NOMO-1 treated with dmso at 0.1 percent for 144 hours (cell line): ENCODE results near the gene MTG1.
"Not testable (repeated sequence)": the region's sequence is repeated elsewhere in the genome, so short reads cannot be mapped to it uniquely, and the experiment has no call there.

Source experiments
- DNase-seq: peaks from one replicate; lab custom pipeline; 2025; ENCODE audit not compliant: unreplicated experiment; lab: John Stamatoyannopoulos, UW

Gene MTG1

GRCh38 chr10:133396035-133396624 lies 2.2 kb downstream of the MTG1 start:
- no peak for DNase-seq

- DNase-seq: no peak
Observed at GRCh38 chr10:133397938-133398337, 4.0 kb downstream of the MTG1 start.

GRCh38 chr10:133399123-133399601 lies 5.2 kb downstream of the MTG1 start:
- no peak for DNase-seq

- DNase-seq: no peak
Observed at GRCh38 chr10:133400624-133401424, 6.9 kb downstream of the MTG1 start.

GRCh38 chr10:133401500-133401899 lies 7.5 kb downstream of the MTG1 start:
- no peak for DNase-seq

- DNase-seq: no peak
Observed at GRCh38 chr10:133401981-133402725, 8.2 kb downstream of the MTG1 start.

- no peak for DNase-seq
Observed at GRCh38 chr10:133403359-133403758, 9.4 kb downstream of the MTG1 start.

GRCh38 chr10:133403784-133404183 lies 9.8 kb downstream of the MTG1 start:
- DNase-seq: no peak

- no peak for DNase-seq
Observed at GRCh38 chr10:133405272-133405671, 11.3 kb downstream of the MTG1 start.

- DNase-seq: no peak
Observed at GRCh38 chr10:133405844-133406527, 12.0 kb downstream of the MTG1 start.

GRCh38 chr10:133411523-133412380 lies 17.8 kb downstream of the MTG1 start:
- no peak for DNase-seq

- no peak for DNase-seq
Observed at GRCh38 chr10:133412381-133412711, 18.4 kb downstream of the MTG1 start.

GRCh38 chr10:133414401-133414800 lies 20.4 kb downstream of the MTG1 start:
- DNase-seq: not testable (repeated sequence)

GRCh38 chr10:133415752-133416151 lies 21.8 kb downstream of the MTG1 start:
- DNase-seq: no peak

- no peak for DNase-seq
Observed at GRCh38 chr10:133418289-133418993, 24.5 kb downstream of the MTG1 start.

GRCh38 chr10:133419211-133419950 lies 25.4 kb downstream of the MTG1 start:
- no peak for DNase-seq

GRCh38 chr10:133420028-133420427 lies 26.1 kb downstream of the MTG1 start:
- DNase-seq: no peak

GRCh38 chr10:133420579-133420978 lies 26.6 kb downstream of the MTG1 start:
- DNase-seq: no peak
